HEK293T (cell line): ENCODE measurements around the gene EBP.

Experiments
- CTCF ChIA-PET: fragments of 350-600 bp; formaldehyde crosslinking; extraction: SDS; loops from one replicate; lab custom pipeline; 2021; ENCODE audit warnings: antibody characterized with exemption, inconsistent platforms; lab: Yijun Ruan, JAX
- POLR2A ChIA-PET: fragments of 350-600 bp; formaldehyde crosslinking; extraction: SDS; loops from one replicate; lab custom pipeline; 2020; ENCODE audit warnings: antibody characterized with exemption, inconsistent platforms; lab: Yijun Ruan, JAX
- DNase-seq: peaks from one replicate; pipeline ENCODE4 v3.0.0; 2012; ENCODE audit warnings: mixed read lengths; ENCODE audit errors: extremely low spot score
- ARNT ChIP-seq: fragments of 450-650 bp; IDR thresholded peaks from 2 replicates; pipeline ENCODE4 v1.6.1; 2017; ENCODE audit warnings: mild to moderate bottlenecking
- BHLHE40 ChIP-seq: fragments of 450-650 bp; IDR thresholded peaks from 2 replicates; pipeline ENCODE4 v1.6.1; 2016; ENCODE audit warnings: mild to moderate bottlenecking, moderate library complexity, borderline replicate concordance
- CTBP1 ChIP-seq: fragments of 450-650 bp; IDR thresholded peaks from 2 replicates; pipeline ENCODE4 v1.6.1; 2016; ENCODE audit warnings: borderline replicate concordance
- ELF4 ChIP-seq: fragments of 450-650 bp; IDR thresholded peaks from 2 replicates; pipeline ENCODE4 v1.6.1; 2017; ENCODE audit warnings: antibody characterized with exemption
- FOXA1 ChIP-seq: fragments of 450-650 bp; IDR thresholded peaks from 2 replicates; pipeline ENCODE4 v1.6.1; 2016; ENCODE audit warnings: mild to moderate bottlenecking
- FOXK2 ChIP-seq: fragments of 450-650 bp; IDR thresholded peaks from 2 replicates; pipeline ENCODE4 v1.6.1; 2016; ENCODE audit warnings: mild to moderate bottlenecking
- FOXM1 ChIP-seq: fragments of 450-650 bp; IDR thresholded peaks from 2 replicates; pipeline ENCODE4 v1.6.1; 2017; ENCODE audit warnings: mild to moderate bottlenecking, borderline replicate concordance
- HDGF ChIP-seq: fragments of 450-650 bp; IDR thresholded peaks from 2 replicates; pipeline ENCODE4 v1.6.1; 2017; ENCODE audit warnings: antibody characterized with exemption, borderline replicate concordance
- L3MBTL2 ChIP-seq: fragments of 450-650 bp; conservative IDR thresholded peaks from 2 replicates; pipeline ENCODE4 v1.6.1; 2016; ENCODE audit warnings: mild to moderate bottlenecking
- LEF1 ChIP-seq: fragments of 450-650 bp; IDR thresholded peaks from 2 replicates; pipeline ENCODE4 v1.6.1; 2017; ENCODE audit warnings: mild to moderate bottlenecking, borderline replicate concordance
- NFRKB ChIP-seq: fragments of 450-650 bp; IDR thresholded peaks from 2 replicates; pipeline ENCODE4 v1.6.1; 2016; ENCODE audit warnings: mild to moderate bottlenecking, moderate library complexity
- SP1 ChIP-seq: fragments of 450-650 bp; IDR thresholded peaks from 2 replicates; pipeline ENCODE4 v1.6.1; 2017
- SUZ12 ChIP-seq: fragments of 450-650 bp; IDR thresholded peaks from 2 replicates; pipeline ENCODE4 v1.6.1; 2016; ENCODE audit warnings: mild to moderate bottlenecking
- TARDBP ChIP-seq: fragments of 450-650 bp; IDR thresholded peaks from 2 replicates; pipeline ENCODE4 v1.6.1; 2016
- ZNF384 ChIP-seq: fragments of 450-650 bp; IDR thresholded peaks from 2 replicates; pipeline ENCODE4 v1.6.1; 2016
- TF ChIP-seq, protein P1 (sequence below): fragments of 450-650 bp; IDR thresholded peaks from 2 replicates; pipeline ENCODE4 v1.6.1; 2016

EBP gene

DNA sequence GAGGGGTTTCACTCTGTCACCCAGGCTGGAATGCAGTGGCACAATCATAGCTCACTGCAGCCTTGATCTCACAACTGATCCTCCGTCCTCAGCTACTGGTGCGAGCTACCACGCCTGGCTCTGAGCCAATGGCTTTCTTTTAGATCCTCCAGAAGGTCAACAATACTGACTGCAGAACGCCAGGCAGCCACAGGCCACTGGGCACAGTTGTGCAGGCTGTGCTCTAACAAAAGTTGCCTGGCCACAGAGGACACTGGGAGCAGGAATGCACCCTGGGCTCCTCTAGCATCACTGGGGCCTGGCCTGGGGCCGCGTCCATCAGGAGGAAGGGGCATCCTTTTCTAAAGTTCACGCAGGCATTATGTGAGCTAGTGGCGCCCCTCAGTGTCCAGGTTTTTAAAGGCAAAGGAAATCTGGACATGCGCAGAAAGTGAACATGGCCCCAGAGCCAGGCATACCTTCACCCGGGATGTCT, 27.7 kb upstream of the EBP start:
- DNase-seq, result peak; percentile 46
- POLR2A ChIA-PET, result no interaction called here
- CTCF ChIA-PET, result interaction anchor here (0.7 to 2.3 kb wide), 6 partner anchors 10 to 742 kb away, joined by 3 to 13 read pairs (median 4); no protein-coding TSS in a partner anchor
- TF ChIP-seq ZNF384 (no peak), NFRKB (no peak), LEF1 (no peak), ARNT (no peak), SP1 (no peak)

DNA sequence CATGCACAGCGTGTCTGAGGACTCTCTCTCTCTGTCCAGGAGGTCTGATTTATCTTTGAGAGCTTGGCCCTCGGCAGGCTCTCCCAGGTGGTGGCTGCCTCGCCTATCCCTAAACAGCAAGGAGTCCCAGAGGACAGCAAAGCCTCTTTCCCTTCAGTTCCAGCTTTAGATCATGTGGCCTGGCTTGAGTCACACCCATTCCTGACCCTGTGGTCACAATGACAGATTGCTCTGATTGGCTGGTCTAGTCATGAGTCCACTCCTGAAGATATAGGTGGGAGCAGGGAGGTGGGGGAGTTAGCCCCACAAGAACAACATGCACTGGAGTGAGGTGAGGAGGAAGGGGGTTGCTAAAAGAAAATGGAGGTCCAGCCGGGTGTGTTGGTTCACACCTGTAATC, 24.9 kb upstream of the EBP start:
- TF ChIP-seq NFRKB (no peak), HDGF (no peak), ARNT (no peak), CTBP1 (no peak), TARDBP (no peak), FOXK2 (no peak), FOXM1 (no peak), LEF1 (no peak)
- TF ChIP-seq, protein P1, sequence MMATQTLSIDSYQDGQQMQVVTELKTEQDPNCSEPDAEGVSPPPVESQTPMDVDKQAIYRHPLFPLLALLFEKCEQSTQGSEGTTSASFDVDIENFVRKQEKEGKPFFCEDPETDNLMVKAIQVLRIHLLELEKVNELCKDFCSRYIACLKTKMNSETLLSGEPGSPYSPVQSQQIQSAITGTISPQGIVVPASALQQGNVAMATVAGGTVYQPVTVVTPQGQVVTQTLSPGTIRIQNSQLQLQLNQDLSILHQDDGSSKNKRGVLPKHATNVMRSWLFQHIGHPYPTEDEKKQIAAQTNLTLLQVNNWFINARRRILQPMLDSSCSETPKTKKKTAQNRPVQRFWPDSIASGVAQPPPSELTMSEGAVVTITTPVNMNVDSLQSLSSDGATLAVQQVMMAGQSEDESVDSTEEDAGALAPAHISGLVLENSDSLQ, result no peak
- POLR2A ChIA-PET, result no interaction called here
- CTCF ChIA-PET, result no interaction called here
- no peak for DNase-seq

DNA sequence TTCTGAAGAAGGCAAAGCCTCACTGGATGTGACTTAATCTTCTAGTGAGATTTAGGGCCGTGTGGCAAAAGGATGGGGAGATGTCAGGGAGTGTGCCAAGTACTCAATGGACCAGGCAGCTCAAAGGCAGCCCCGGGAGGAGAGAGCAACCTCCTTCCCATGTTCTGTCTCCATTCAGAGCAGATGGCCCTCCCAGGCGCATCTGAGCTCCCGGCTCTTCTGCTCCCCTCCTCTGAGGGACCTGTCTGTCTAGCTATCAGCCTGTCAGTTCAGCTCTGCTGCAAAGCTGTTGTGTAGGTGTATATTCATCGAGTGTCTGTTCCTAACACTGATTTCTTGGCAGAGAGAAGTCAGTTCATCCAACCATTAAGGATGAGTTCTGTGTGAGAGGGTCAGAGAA, 23.7 kb upstream of the EBP start:
- no peak for DNase-seq
- ChIA-PET POLR2A (no interaction called here), CTCF (no interaction called here)
- TF ChIP-seq SP1 (no peak), ELF4 (no peak), CTBP1 (no peak), FOXK2 (no peak), SUZ12 (no peak), BHLHE40 (no peak), HDGF (no peak), TARDBP (no peak), ARNT (no peak), L3MBTL2 (no peak), ZNF384 (no peak), NFRKB (no peak)
- TF ChIP-seq, protein P1, result no peak

DNA sequence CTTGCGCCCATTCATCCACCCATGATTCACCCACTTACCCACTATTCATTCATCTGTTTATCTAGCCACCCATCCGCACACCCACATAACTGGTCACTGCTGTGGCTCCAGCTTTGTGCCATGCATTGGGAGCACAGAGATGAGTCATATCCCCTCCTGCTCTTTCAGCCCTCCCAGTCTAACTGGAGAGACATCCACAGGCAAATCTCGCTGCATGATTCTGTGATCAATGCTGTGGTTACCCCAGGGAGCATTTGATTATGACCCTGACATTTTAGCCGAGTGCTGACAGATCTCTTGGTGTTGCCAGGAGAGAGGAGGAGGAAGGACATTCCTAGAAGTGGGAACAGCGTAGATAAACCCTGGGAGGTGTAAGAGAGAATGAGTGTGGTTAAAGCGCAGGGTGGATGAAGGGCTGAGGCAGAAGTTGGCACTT, 23.2 kb upstream of the EBP start:
- no peak for TF ChIP-seq SP1
- no peak for TF ChIP-seq L3MBTL2
- no peak for TF ChIP-seq LEF1
- TF ChIP-seq, protein P1, result no peak
- no peak for TF ChIP-seq ARNT
- TF ChIP-seq HDGF, result no peak
- no peak for TF ChIP-seq FOXA1
- no peak for TF ChIP-seq FOXK2
- TF ChIP-seq BHLHE40, result no peak
- DNase-seq, result no peak
- CTCF ChIA-PET, result no interaction called here
- POLR2A ChIA-PET, result no interaction called here

DNA sequence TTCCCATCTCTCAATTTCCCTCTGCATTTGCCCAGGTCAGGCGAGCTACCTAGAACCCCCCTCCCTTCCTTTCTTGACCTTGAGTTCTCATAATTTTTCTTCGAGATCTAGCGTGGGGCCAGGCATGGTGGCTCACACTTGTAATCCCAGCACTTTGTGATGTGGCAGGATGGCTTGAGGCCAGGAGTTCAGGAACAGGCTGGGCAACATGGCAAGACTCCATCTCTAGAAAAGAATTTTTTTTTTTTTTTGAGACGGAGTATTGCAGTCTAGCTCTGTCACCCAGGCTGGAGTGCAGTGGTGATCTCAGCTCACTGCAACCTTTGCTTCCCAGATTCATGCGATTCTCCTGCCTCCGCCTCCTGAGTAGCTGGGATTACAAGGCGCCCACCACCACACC, 17.3 kb upstream of the EBP start:
- DNase-seq, result no peak
- TF ChIP-seq SUZ12, result no peak
- TF ChIP-seq SP1, result no peak
- no peak for TF ChIP-seq FOXK2
- TF ChIP-seq LEF1, result no peak
- TF ChIP-seq TARDBP, result no peak
- no peak for TF ChIP-seq ELF4
- no peak for TF ChIP-seq ZNF384
- TF ChIP-seq ARNT, result no peak
- TF ChIP-seq, protein P1, result no peak
- CTCF ChIA-PET, result interaction anchor here (1.4 kb wide), 1 partner anchor 10 kb away, joined by 3 read pairs; no protein-coding TSS in a partner anchor
- POLR2A ChIA-PET, result no interaction called here

DNA sequence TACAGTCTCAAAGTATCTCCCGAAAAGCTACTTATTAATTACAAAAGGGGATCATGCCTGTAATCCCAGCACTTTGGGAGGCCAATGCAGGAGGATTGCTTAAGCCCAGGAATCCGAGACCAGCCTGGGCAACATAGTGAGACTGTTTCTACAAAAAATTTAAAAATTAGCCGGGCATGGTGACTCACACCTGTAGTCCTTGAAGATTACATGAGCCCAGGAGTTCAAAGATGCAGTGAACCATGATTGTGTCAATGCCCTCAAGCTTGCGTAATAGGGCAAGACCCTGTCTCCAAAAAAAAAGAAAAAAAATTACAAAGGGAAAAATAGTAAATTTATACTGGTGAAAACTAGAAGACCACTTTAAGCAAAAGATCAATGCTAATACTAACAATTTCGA, 16.1 kb upstream of the EBP start:
- DNase-seq, result no peak
- TF ChIP-seq FOXA1 (no peak), NFRKB (no peak), HDGF (no peak), ARNT (no peak), CTBP1 (no peak), SUZ12 (no peak), FOXM1 (no peak), L3MBTL2 (no peak), LEF1 (no peak), BHLHE40 (no peak), ELF4 (no peak), ZNF384 (no peak), FOXK2 (no peak), TARDBP (no peak)
- TF ChIP-seq, protein P1, result no peak
- CTCF ChIA-PET, result no interaction called here
- POLR2A ChIA-PET, result no interaction called here
